ENCODE data around the gene TMEM167B.

DNA sequence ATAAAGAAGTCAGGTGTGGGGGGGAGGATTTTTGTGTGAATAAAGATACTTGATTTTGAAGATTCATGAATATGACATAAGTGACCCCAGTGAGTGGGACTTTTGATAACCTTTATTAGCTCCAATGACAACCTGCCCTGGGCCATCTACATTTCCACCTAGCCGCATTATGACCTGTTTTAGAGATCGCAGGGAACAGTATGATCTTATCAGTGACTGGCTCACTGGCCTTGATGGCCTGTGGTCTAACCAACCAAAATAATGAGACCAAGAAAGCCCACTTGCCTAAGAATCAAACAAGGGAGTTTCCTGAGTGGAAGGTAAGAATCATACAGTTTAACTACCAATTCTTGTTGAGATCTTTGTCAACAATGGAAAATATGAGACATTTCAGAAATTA lies 25.1 kb downstream of the TMEM167B start:
- TF ChIP-seq, protein P1, sequence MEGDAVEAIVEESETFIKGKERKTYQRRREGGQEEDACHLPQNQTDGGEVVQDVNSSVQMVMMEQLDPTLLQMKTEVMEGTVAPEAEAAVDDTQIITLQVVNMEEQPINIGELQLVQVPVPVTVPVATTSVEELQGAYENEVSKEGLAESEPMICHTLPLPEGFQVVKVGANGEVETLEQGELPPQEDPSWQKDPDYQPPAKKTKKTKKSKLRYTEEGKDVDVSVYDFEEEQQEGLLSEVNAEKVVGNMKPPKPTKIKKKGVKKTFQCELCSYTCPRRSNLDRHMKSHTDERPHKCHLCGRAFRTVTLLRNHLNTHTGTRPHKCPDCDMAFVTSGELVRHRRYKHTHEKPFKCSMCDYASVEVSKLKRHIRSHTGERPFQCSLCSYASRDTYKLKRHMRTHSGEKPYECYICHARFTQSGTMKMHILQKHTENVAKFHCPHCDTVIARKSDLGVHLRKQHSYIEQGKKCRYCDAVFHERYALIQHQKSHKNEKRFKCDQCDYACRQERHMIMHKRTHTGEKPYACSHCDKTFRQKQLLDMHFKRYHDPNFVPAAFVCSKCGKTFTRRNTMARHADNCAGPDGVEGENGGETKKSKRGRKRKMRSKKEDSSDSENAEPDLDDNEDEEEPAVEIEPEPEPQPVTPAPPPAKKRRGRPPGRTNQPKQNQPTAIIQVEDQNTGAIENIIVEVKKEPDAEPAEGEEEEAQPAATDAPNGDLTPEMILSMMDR (IDR thresholded peaks at IDR 0.05; ENCODE audit: insufficient read depth, low read length): no peak
- no peak for TF ChIP-seq POLR2AphosphoS5 (IDR thresholded peaks at IDR 0.05; ENCODE audit: low read depth)
- TF ChIP-seq, protein P2, sequence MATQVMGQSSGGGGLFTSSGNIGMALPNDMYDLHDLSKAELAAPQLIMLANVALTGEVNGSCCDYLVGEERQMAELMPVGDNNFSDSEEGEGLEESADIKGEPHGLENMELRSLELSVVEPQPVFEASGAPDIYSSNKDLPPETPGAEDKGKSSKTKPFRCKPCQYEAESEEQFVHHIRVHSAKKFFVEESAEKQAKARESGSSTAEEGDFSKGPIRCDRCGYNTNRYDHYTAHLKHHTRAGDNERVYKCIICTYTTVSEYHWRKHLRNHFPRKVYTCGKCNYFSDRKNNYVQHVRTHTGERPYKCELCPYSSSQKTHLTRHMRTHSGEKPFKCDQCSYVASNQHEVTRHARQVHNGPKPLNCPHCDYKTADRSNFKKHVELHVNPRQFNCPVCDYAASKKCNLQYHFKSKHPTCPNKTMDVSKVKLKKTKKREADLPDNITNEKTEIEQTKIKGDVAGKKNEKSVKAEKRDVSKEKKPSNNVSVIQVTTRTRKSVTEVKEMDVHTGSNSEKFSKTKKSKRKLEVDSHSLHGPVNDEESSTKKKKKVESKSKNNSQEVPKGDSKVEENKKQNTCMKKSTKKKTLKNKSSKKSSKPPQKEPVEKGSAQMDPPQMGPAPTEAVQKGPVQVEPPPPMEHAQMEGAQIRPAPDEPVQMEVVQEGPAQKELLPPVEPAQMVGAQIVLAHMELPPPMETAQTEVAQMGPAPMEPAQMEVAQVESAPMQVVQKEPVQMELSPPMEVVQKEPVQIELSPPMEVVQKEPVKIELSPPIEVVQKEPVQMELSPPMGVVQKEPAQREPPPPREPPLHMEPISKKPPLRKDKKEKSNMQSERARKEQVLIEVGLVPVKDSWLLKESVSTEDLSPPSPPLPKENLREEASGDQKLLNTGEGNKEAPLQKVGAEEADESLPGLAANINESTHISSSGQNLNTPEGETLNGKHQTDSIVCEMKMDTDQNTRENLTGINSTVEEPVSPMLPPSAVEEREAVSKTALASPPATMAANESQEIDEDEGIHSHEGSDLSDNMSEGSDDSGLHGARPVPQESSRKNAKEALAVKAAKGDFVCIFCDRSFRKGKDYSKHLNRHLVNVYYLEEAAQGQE (IDR thresholded peaks at IDR 0.05; ENCODE audit: insufficient replicate concordance, low read depth): no peak
- TF ChIP-seq GABPA (IDR thresholded peaks at IDR 0.05; ENCODE audit: low read depth): no peak
- TF ChIP-seq SPI1 (IDR thresholded peaks at IDR 0.05; ENCODE audit: borderline replicate concordance, low read depth): no peak

Data from HL-60 (cell line).